ENCODE measurements around the gene SERPINE1. TPM values are rescaled to one million over a fixed set of nuclear protein-coding genes. Genes with fewer than 3 reads are reported as not detected.

Gene SERPINE1
- total RNA-seq, 1 experiment from 2014 or later, result 370 TPM

DNA sequence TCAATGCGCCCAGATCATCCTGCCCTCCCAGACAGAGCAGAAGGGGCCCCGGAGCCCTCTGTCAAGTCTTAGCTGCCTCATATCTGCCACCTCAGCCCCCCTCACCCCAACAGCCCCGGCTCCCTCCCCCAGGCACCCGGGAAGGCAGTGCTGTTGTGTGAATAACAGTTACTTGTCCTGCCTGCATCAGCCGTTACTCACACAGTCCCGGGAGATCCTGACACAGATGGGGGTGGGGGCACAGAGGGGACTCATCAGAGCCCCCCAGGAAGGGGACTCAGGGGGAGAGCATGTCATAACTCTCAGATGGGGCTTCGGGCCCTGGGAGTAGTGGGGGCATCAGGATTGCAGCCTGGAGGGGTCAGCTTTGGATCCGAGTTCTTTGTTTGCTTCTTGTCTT lies 12.4 kb upstream of the SERPINE1 start:
- Histone ChIP-seq H3K27ac (ENCODE audit: low read length) (peak overlapping the region; percentile 88), H3K4me1 (ENCODE audit: control insufficient read depth, insufficient read depth, low read length) (peaks cover 40% of the 10 kb centered on the region), H3K9me3 (ENCODE audit: control insufficient read depth, insufficient read depth, low read depth, low read length) (no peaks in the 10 kb centered on the region), H3K4me3 (ENCODE audit: low read depth in 2 of 2, low read length in 2 of 2) (no peak overlapping the region), H3K36me3 (ENCODE audit: control insufficient read depth, insufficient read depth, low read length) (no peaks in the 10 kb centered on the region), H3K27me3 (ENCODE audit: control insufficient read depth, insufficient read depth, low read length) (no peaks in the 10 kb centered on the region)
- DNase-seq (ENCODE audit: low read depth, low spot score) (no peak), ATAC-seq (peak; percentile 50)
- TF ChIP-seq, protein P1, sequence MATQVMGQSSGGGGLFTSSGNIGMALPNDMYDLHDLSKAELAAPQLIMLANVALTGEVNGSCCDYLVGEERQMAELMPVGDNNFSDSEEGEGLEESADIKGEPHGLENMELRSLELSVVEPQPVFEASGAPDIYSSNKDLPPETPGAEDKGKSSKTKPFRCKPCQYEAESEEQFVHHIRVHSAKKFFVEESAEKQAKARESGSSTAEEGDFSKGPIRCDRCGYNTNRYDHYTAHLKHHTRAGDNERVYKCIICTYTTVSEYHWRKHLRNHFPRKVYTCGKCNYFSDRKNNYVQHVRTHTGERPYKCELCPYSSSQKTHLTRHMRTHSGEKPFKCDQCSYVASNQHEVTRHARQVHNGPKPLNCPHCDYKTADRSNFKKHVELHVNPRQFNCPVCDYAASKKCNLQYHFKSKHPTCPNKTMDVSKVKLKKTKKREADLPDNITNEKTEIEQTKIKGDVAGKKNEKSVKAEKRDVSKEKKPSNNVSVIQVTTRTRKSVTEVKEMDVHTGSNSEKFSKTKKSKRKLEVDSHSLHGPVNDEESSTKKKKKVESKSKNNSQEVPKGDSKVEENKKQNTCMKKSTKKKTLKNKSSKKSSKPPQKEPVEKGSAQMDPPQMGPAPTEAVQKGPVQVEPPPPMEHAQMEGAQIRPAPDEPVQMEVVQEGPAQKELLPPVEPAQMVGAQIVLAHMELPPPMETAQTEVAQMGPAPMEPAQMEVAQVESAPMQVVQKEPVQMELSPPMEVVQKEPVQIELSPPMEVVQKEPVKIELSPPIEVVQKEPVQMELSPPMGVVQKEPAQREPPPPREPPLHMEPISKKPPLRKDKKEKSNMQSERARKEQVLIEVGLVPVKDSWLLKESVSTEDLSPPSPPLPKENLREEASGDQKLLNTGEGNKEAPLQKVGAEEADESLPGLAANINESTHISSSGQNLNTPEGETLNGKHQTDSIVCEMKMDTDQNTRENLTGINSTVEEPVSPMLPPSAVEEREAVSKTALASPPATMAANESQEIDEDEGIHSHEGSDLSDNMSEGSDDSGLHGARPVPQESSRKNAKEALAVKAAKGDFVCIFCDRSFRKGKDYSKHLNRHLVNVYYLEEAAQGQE (IDR thresholded peaks at IDR 0.05; ENCODE audit: insufficient read depth in 1 of 2, low read depth in 2 of 2, low read length in 1 of 2), result no peak
- TF ChIP-seq SIN3A (IDR thresholded peaks at IDR 0.05; ENCODE audit: borderline replicate concordance, insufficient read depth, low read depth, low read length), result no peak
- peak; percentile 41; the same call in 1 of the 2 replicates for TF ChIP-seq POLR2AphosphoS5 (IDR thresholded peaks at IDR 0.05; ENCODE audit: low read depth, low read length)
- TF ChIP-seq TCF7L2 (IDR thresholded peaks at IDR 0.05; ENCODE audit: low read depth, low read length), result no peak
- TF ChIP-seq, protein P2, sequence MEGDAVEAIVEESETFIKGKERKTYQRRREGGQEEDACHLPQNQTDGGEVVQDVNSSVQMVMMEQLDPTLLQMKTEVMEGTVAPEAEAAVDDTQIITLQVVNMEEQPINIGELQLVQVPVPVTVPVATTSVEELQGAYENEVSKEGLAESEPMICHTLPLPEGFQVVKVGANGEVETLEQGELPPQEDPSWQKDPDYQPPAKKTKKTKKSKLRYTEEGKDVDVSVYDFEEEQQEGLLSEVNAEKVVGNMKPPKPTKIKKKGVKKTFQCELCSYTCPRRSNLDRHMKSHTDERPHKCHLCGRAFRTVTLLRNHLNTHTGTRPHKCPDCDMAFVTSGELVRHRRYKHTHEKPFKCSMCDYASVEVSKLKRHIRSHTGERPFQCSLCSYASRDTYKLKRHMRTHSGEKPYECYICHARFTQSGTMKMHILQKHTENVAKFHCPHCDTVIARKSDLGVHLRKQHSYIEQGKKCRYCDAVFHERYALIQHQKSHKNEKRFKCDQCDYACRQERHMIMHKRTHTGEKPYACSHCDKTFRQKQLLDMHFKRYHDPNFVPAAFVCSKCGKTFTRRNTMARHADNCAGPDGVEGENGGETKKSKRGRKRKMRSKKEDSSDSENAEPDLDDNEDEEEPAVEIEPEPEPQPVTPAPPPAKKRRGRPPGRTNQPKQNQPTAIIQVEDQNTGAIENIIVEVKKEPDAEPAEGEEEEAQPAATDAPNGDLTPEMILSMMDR (IDR thresholded peaks at IDR 0.05), result no peak
- in situ Hi-C loops (cut with HindIII; ENCODE audit: low pct_unique_long_range_greater_than_20kb, low sequenced_read_pairs) (no loop called here), intact Hi-C loops (cut with micrococcal nuclease; ENCODE audit: unreplicated experiment) (no loop called here)
- BruUV-seq (replicated peaks), result no TSS peak
- POLR2A ChIA-PET, result interaction anchor here (1.0 kb wide), 1 partner anchor 9 kb away, joined by 3 read pairs; no protein-coding TSS in a partner anchor
- CTCF ChIA-PET, result no interaction called here

DNA sequence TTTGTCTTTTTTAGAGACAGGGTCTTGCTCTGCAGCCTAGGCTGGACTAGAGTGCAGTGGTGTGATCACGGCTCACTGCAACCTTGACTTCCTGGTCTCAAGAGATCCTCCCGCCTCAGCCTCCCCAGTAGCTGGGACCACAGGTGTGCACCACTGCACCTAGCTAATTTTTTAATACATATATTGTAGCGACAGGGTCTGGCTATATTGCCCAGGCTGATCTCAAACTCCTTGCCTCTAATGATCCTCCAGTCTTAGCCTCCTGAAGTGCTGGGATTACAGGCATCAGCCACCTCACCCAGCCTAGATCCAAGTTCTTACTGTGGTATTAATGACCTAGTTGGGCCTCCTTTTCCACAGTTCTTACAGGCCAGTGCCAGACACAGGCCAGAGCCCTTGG lies 11.7 kb upstream of the SERPINE1 start:
- intact Hi-C loops (cut with micrococcal nuclease; ENCODE audit: unreplicated experiment) (no loop called here), in situ Hi-C loops (cut with HindIII; ENCODE audit: low pct_unique_long_range_greater_than_20kb, low sequenced_read_pairs) (no loop called here)
- H3K27ac ChIP-seq (ENCODE audit: low read length), result peak overlapping the region; percentile 88
- no peaks in the 10 kb centered on the region for H3K27me3 ChIP-seq (ENCODE audit: control insufficient read depth, insufficient read depth, low read length)
- no TSS peak for BruUV-seq (replicated peaks)
- TF ChIP-seq, protein P1 (IDR thresholded peaks at IDR 0.05; ENCODE audit: insufficient read depth in 1 of 2, low read depth in 2 of 2, low read length in 1 of 2), result no peak
- no peak for TF ChIP-seq TCF7L2 (IDR thresholded peaks at IDR 0.05; ENCODE audit: low read depth, low read length)
- no peak for TF ChIP-seq SIN3A (IDR thresholded peaks at IDR 0.05; ENCODE audit: borderline replicate concordance, insufficient read depth, low read depth, low read length)
- TF ChIP-seq, protein P2 (IDR thresholded peaks at IDR 0.05), result no peak
- no peak for TF ChIP-seq POLR2AphosphoS5 (IDR thresholded peaks at IDR 0.05; ENCODE audit: low read depth, low read length)
- ChIA-PET POLR2A (no interaction called here), CTCF (no interaction called here)
- H3K36me3 ChIP-seq (ENCODE audit: control insufficient read depth, insufficient read depth, low read length), result no peaks in the 10 kb centered on the region
- H3K4me3 ChIP-seq (ENCODE audit: low read depth in 2 of 2, low read length in 2 of 2), result no peak overlapping the region
- ATAC-seq, result no peak
- DNase-seq (ENCODE audit: low read depth, low spot score), result no peak
- peaks cover 48% of the 10 kb centered on the region for H3K4me1 ChIP-seq (ENCODE audit: control insufficient read depth, insufficient read depth, low read length)
- no peaks in the 10 kb centered on the region for H3K9me3 ChIP-seq (ENCODE audit: control insufficient read depth, insufficient read depth, low read depth, low read length)
